Fibroblast of peridontal ligament (primary cell): ENCODE data around the gene POLD3.

ENCODE experiments used
- DNase-seq: peaks from one replicate; pipeline ENCODE4 v3.0.0-alpha.2; 2010; ENCODE audit errors: extremely low read depth

Gene POLD3

DNA sequence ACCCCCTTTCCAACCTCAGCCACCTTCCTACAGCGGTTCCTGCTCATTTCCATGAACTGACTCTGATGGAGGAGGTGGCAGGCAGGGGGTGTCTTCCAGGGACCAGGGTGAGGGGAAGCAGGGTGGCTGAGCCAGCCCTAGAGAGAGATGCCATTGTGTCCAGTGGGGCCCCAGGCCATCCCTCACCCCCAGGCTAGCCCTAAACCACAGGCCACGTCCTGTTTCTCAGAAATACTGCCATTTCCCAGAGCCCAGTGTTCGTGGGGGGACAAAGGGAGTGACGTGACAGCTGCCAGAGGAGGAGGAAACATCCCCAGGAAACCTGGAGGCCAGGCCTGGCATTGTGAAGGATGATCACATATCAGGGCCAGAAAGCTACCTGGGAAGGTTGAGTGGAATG is 99.4 kb downstream of the POLD3 start:
- no peak for DNase-seq
